ENCODE results near the gene IGF2BP2. TPM values are rescaled to one million over a fixed set of nuclear protein-coding genes. Genes with fewer than 3 reads are reported as not detected.
A peak's percentile ranks its signal among the peaks of the same experiment; 100 is the strongest.

IGF2BP2 gene
- total RNA-seq, 1 experiment from 2014 or later: 135 TPM

GRCh38 chr3:185796431-185797107 lies 28.3 kb downstream of the IGF2BP2 start:
- peaks cover 73 to 92% of the 10 kb centered on the region in 2 experiments for H3K4me1 ChIP-seq (ENCODE audit: control insufficient read depth in 1 of 2, insufficient read depth in 2 of 2, low read length in 2 of 2)
- ChIA-PET POLR2A (interaction anchor here (1.0 to 2.1 kb wide), 4 partner anchors 11 to 26 kb away, joined by 3 to 6 read pairs (median 5); no protein-coding TSS in a partner anchor), RAD21 (ENCODE audit: low non-redundant PET in 1 of 2, low total read pairs in 2 of 2, uncharacterized antibody in 2 of 2, unreplicated experiment in 2 of 2) (no interaction called here)

More at GRCh38 chr3:185796431-185797107, 28.3 kb downstream of the IGF2BP2 start:
- no peak for TF ChIP-seq ZNF274 (IDR thresholded peaks at IDR 0.05; ENCODE audit: low read depth, low read length)
- peak; percentile 94 for TF ChIP-seq SP1 (IDR thresholded peaks at IDR 0.05; ENCODE audit: low read depth)
- no peak for TF ChIP-seq CTCF (IDR thresholded peaks at IDR 0.05 in 2 of 3, conservative IDR thresholded peaks at IDR 0.05 in 1 of 3; ENCODE audit: borderline replicate concordance in 1 of 3, insufficient read depth in 1 of 3, low read depth in 2 of 3, low read length in 2 of 3)
- TF ChIP-seq SRF (IDR thresholded peaks at IDR 0.05; ENCODE audit: low read depth): peak; percentile 70
- peak; percentile 93 for TF ChIP-seq SIN3A (IDR thresholded peaks at IDR 0.05; ENCODE audit: low read depth)
- peak; percentile 99 for TF ChIP-seq JUND (IDR thresholded peaks at IDR 0.05)
- peak; percentile 98 for TF ChIP-seq FOSL1 (IDR thresholded peaks at IDR 0.05; ENCODE audit: low read depth)
- no peak for TF ChIP-seq ZFX (IDR thresholded peaks at IDR 0.05)
- TF ChIP-seq MAX (IDR thresholded peaks at IDR 0.05): peak; percentile 70
- TF ChIP-seq CBX3 (IDR thresholded peaks at IDR 0.05; ENCODE audit: low read depth): peak; percentile 45
- peak; percentile 70 for TF ChIP-seq CEBPB (IDR thresholded peaks at IDR 0.05; ENCODE audit: low read depth)
- peak; percentile 38 for TF ChIP-seq TCF7L2 (IDR thresholded peaks at IDR 0.05; ENCODE audit: borderline replicate concordance, extremely low read depth, insufficient read depth, insufficient read length)
- TF ChIP-seq RAD21 (IDR thresholded peaks at IDR 0.05; ENCODE audit: low read depth): no peak
- TF ChIP-seq POLR2AphosphoS5 (IDR thresholded peaks at IDR 0.05; ENCODE audit: low read depth, low read length): peak; percentile 58
- no peak for TF ChIP-seq EZH2 (IDR thresholded peaks at IDR 0.05)
- no peak for TF ChIP-seq ZBTB33 (IDR thresholded peaks at IDR 0.05; ENCODE audit: extremely low read depth, insufficient replicate concordance, low read length)
- TF ChIP-seq YY1 (IDR thresholded peaks at IDR 0.05; ENCODE audit: extremely low read depth, insufficient replicate concordance, low read depth, low read length): no peak
- peak; percentile 25; the same call in 1 of the 2 replicates for TF ChIP-seq EGR1 (IDR thresholded peaks at IDR 0.05; ENCODE audit: low read depth)
- no peak; the same call in 1 of the 2 replicates for TF ChIP-seq ATF3 (IDR thresholded peaks at IDR 0.05)
- DNase-seq (ENCODE audit: low read depth, low spot score) (peak; percentile 97), ATAC-seq (peak; percentile 88)
- no peaks in the 10 kb centered on the region for H3K9me3 ChIP-seq (ENCODE audit: control insufficient read depth in 1 of 2, insufficient read depth in 1 of 2, low read depth in 1 of 2, low read length in 2 of 2)
- H3K27ac ChIP-seq (ENCODE audit: low read depth, low read length): peak overlapping the region; percentile 84
- H3K4me2 ChIP-seq (ENCODE audit: low read length): peak overlapping the region; percentile 58
- peak overlapping the region in 1 of 2 experiments; percentile 24; a peak in 3 of 4 replicates for H3K4me3 ChIP-seq (replicated peaks in 1 of 2; ENCODE audit: low read depth in 1 of 2, low read length in 2 of 2)
- H3K9me2 ChIP-seq (ENCODE audit: insufficient read depth): no peaks in the 10 kb centered on the region
- no peaks in the 10 kb centered on the region for H3K36me3 ChIP-seq (ENCODE audit: control insufficient read depth in 1 of 2, insufficient read depth in 2 of 2, low read length in 2 of 2)
- BruUV-seq (replicated peaks): no TSS peak
- H2AFZ ChIP-seq (ENCODE audit: low read depth, low read length, poor library complexity, severe bottlenecking): no peak overlapping the region
- peaks cover 96% of the 10 kb centered on the region for H3K79me2 ChIP-seq (ENCODE audit: insufficient read depth, low read length)
- peak overlapping the region; percentile 48 for H3K9ac ChIP-seq (ENCODE audit: low read length)
- no peaks in the 10 kb centered on the region for H3K27me3 ChIP-seq (ENCODE audit: insufficient read depth, low read length)
- CTCF ChIA-PET: interaction anchor here (0.9 to 1.1 kb wide), 2 partner anchors 28 to 446 kb away, joined by 3 to 4 read pairs (median 4); no protein-coding TSS in a partner anchor
- intact Hi-C loops (cut with micrococcal nuclease): no loop called here
- H4K20me1 ChIP-seq (ENCODE audit: insufficient read depth): no peaks in the 10 kb centered on the region

All from HCT116 (cell line).